Activated CD8-positive, alpha-beta T cell treated with anti-CD3 and anti-CD28 coated beads for 36 hours (primary cell): ENCODE data around the gene SLC19A1. TPM values are rescaled to one million over a fixed set of nuclear protein-coding genes. Genes with fewer than 3 reads are reported as not detected.

Source experiments
- ATAC-seq: fragments of 200-7000 bp; cut with Tn5 transposase; one replicate; pipeline ENCODE4 v1.10.0; 2021; ENCODE audit warnings: mild to moderate bottlenecking, moderate library complexity
- CTCF ChIA-PET: fragments of 350-600 bp; sonication (Branson Sonifier 250); formaldehyde crosslinking; loops from one replicate; lab custom pipeline; 2021; ENCODE audit warnings: antibody characterized with exemption; lab: Charles Lee
- POLR2A ChIA-PET: fragments of 350-600 bp; sonication (Branson Sonifier 250); formaldehyde crosslinking; loops from one replicate; lab custom pipeline; 2021; ENCODE audit warnings: antibody characterized with exemption; lab: Charles Lee
- DNase-seq: peaks from one replicate; pipeline ENCODE4 v3.0.0-alpha.2; 2020
- H3K27ac Mint-ChIP-seq: one replicate; pipeline ENCODE4 v1.8.0; 2021; ENCODE audit warnings: mild to moderate bottlenecking, mixed read lengths
- H3K27me3 Mint-ChIP-seq: one replicate; pipeline ENCODE4 v1.8.0; 2021; ENCODE audit warnings: mixed read lengths
- H3K36me3 Mint-ChIP-seq: one replicate; pipeline ENCODE4 v1.8.0; 2021; ENCODE audit warnings: low read depth, mixed read lengths
- H3K4me1 Mint-ChIP-seq: one replicate; pipeline ENCODE4 v1.8.0; 2021; ENCODE audit warnings: low read depth, mixed read lengths
- H3K4me3 Mint-ChIP-seq: one replicate; pipeline ENCODE4 v1.8.0; 2021; ENCODE audit warnings: mild to moderate bottlenecking, moderate library complexity, mixed read lengths
- H3K9me3 Mint-ChIP-seq: one replicate; pipeline ENCODE4 v1.8.0; 2021; ENCODE audit warnings: mixed read lengths
- CTCF ChIP-seq: fragments of 200-600 bp; IDR thresholded peaks from one replicate; pipeline ENCODE4 v1.8.0; 2022; ENCODE audit warnings: antibody characterized with exemption, mild to moderate bottlenecking
- intact Hi-C: fragments of 100-400 bp; cut with micrococcal nuclease; formaldehyde crosslinking; loops from one replicate; pipeline ENCODE4 v1.10.0; 2022
- total RNA-seq, 2 experiments: library from RNA; stranded (reverse); gene quantifications; one replicate each; pipeline ENCODE4 v1.2.3, GENCODE V29; 2021

The SLC19A1 gene
- total RNA-seq, 2 experiments from 2014 or later = 40.1 to 46.1 TPM

GRCh38 chr21:45493401-45494001 is 48.7 kb downstream of the SLC19A1 start:
- no peaks in the 10 kb centered on the region for H3K4me1 Mint-ChIP-seq
- no peak for TF ChIP-seq CTCF

GRCh38 chr21:45492765-45493164 is 49.5 kb downstream of the SLC19A1 start:
- H3K27me3 Mint-ChIP-seq = no peaks in the 10 kb centered on the region
- no peaks in the 10 kb centered on the region for H3K36me3 Mint-ChIP-seq
- TF ChIP-seq CTCF = no peak
- H3K4me3 Mint-ChIP-seq = no peak overlapping the region
- no peak for ATAC-seq
- CTCF ChIA-PET = no interaction called here
- POLR2A ChIA-PET = interaction anchor here (0.9 kb wide), 1 partner anchor 33 kb away, joined by 3 read pairs; no protein-coding TSS in a partner anchor
- H3K4me1 Mint-ChIP-seq = no peaks in the 10 kb centered on the region
- DNase-seq = no peak
- H3K27ac Mint-ChIP-seq = no peak overlapping the region
- intact Hi-C loops = no loop called here
- H3K9me3 Mint-ChIP-seq = no peaks in the 10 kb centered on the region

More at GRCh38 chr21:45493401-45494001, 48.7 kb downstream of the SLC19A1 start:
- Mint-ChIP-seq H3K36me3 (no peaks in the 10 kb centered on the region), H3K27me3 (no peaks in the 10 kb centered on the region), H3K4me3 (no peak overlapping the region), H3K27ac (no peak overlapping the region), H3K9me3 (no peaks in the 10 kb centered on the region)
- CTCF ChIA-PET = no interaction called here
- intact Hi-C loops = no loop called here
- ATAC-seq (no peak), DNase-seq (no peak)
- POLR2A ChIA-PET = no interaction called here

- ATAC-seq = no peak
- DNase-seq = no peak
- ChIA-PET POLR2A (interaction anchor here (0.9 to 1.0 kb wide), 2 partner anchors 11 to 34 kb away, joined by 3 read pairs; no protein-coding TSS in a partner anchor), CTCF (no interaction called here)
- Mint-ChIP-seq H3K36me3 (no peaks in the 10 kb centered on the region), H3K4me3 (no peak overlapping the region), H3K9me3 (no peaks in the 10 kb centered on the region), H3K4me1 (no peaks in the 10 kb centered on the region), H3K27me3 (no peaks in the 10 kb centered on the region), H3K27ac (no peak overlapping the region)
- intact Hi-C loops = no loop called here
- no peak for TF ChIP-seq CTCF
These were observed 50.6 kb downstream of the SLC19A1 start for GRCh38 chr21:45491623-45492022.

- no peaks in the 10 kb centered on the region for H3K9me3 Mint-ChIP-seq
- no peak overlapping the region for H3K27ac Mint-ChIP-seq
- ChIA-PET POLR2A (interaction anchor here (1.0 kb wide), 1 partner anchor 10 kb away, joined by 3 read pairs; no protein-coding TSS in a partner anchor), CTCF (no interaction called here)
- no peaks in the 10 kb centered on the region for H3K27me3 Mint-ChIP-seq
- no peak overlapping the region for H3K4me3 Mint-ChIP-seq
- no peak for TF ChIP-seq CTCF
- ATAC-seq (no peak), DNase-seq (no peak)
- no peaks in the 10 kb centered on the region for H3K36me3 Mint-ChIP-seq
- no peaks in the 10 kb centered on the region for H3K4me1 Mint-ChIP-seq
- intact Hi-C loops = no loop called here
These were observed 51.2 kb downstream of the SLC19A1 start for GRCh38 chr21:45491056-45491455.

- POLR2A ChIA-PET = no interaction called here
- intact Hi-C loops = no loop called here
- no peaks in the 10 kb centered on the region for H3K36me3 Mint-ChIP-seq
- ATAC-seq (no peak), DNase-seq (no peak)
- no peak overlapping the region for H3K4me3 Mint-ChIP-seq
- H3K9me3 Mint-ChIP-seq = no peaks in the 10 kb centered on the region
- H3K27me3 Mint-ChIP-seq = no peaks in the 10 kb centered on the region
- no peak overlapping the region for H3K27ac Mint-ChIP-seq
- CTCF ChIA-PET = no interaction called here
- no peaks in the 10 kb centered on the region for H3K4me1 Mint-ChIP-seq
- no peak for TF ChIP-seq CTCF
These were observed 52.0 kb downstream of the SLC19A1 start for GRCh38 chr21:45490049-45490731.
